Memory B cell (primary cell): ENCODE data around the gene MANBA.

Experiments
- ATAC-seq: fragments of 150-1000 bp; cut with Tn5 transposase; 2 replicates; pipeline ENCODE4 v1.10.0; 2021; ENCODE audit warnings: low read depth, mild to moderate bottlenecking, moderate library complexity
- DNase-seq, 2 donors: peaks; one replicate each; pipeline ENCODE4 v3.0.0; 2022; ENCODE audit warnings: low spot score in 2 of 2
- H3K27ac Mint-ChIP-seq: one replicate; pipeline ENCODE4 v1.8.0; 2022; ENCODE audit warnings: mild to moderate bottlenecking, moderate library complexity, mixed read lengths
- H3K27me3 Mint-ChIP-seq: one replicate; pipeline ENCODE4 v1.8.0; 2022; ENCODE audit warnings: mixed read lengths
- H3K36me3 Mint-ChIP-seq: one replicate; pipeline ENCODE4 v1.8.0; 2022; ENCODE audit warnings: mild to moderate bottlenecking, mixed read lengths
- H3K4me1 Mint-ChIP-seq: one replicate; pipeline ENCODE4 v1.8.0; 2022; ENCODE audit warnings: mixed read lengths
- H3K4me3 Mint-ChIP-seq: one replicate; pipeline ENCODE4 v1.8.0; 2022; ENCODE audit warnings: mild to moderate bottlenecking, moderate library complexity, mixed read lengths
- H3K9me3 Mint-ChIP-seq: one replicate; pipeline ENCODE4 v1.8.0; 2022; ENCODE audit warnings: mixed read lengths

The MANBA gene

DNA sequence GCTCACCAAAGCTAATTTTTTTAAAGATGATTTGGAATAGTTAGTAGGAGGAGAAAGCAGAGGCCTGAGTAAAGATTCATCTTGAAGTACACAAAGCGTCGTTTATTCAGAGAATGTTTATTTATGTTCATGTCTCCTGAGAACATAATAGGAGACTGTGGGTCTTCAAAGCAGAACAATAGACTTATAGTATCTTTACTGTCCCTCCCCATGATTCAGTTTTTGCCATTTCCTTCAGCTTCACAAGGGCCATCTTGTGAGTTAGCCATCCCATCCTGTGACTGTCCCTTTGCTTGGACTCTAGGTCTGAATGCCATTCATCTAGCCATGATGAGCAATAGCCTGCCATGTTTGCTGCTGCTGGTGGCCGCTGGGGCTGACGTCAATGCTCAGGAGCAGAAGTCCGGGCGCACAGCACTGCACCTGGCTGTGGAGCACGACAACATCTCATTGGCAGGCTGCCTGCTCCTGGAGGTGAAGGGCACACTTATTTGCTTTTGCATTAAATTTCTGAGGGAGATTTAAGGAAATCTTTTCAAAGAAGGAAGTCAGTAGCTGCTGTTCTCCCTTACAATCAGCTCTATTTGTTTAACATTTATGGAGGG is 153.8 kb downstream of the MANBA start:
- no peak for DNase-seq
- no peak for ATAC-seq
- peaks cover 32% of the 10 kb centered on the region for H3K36me3 Mint-ChIP-seq
- no peak overlapping the region for H3K4me3 Mint-ChIP-seq
- H3K9me3 Mint-ChIP-seq, result no peaks in the 10 kb centered on the region
- no peaks in the 10 kb centered on the region for H3K27me3 Mint-ChIP-seq
- H3K4me1 Mint-ChIP-seq, result no peaks in the 10 kb centered on the region
- no peak overlapping the region for H3K27ac Mint-ChIP-seq

DNA sequence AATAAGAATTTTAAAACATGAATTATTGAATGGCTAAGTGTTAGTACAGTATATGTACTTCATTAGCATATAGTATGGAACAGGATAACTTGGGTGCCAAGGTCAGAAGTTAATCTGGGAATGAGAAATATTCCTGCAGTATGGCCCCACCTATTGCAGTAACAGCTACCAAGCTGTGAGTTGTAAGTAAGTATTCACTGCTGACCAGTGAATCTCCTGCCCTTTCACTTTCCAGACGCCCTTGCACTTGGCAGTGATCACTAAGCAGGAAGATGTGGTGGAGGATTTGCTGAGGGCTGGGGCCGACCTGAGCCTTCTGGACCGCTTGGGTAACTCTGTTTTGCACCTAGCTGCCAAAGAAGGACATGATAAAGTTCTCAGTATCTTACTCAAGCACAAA is 154.5 kb downstream of the MANBA start:
- H3K27ac Mint-ChIP-seq, result no peak overlapping the region

DNA sequence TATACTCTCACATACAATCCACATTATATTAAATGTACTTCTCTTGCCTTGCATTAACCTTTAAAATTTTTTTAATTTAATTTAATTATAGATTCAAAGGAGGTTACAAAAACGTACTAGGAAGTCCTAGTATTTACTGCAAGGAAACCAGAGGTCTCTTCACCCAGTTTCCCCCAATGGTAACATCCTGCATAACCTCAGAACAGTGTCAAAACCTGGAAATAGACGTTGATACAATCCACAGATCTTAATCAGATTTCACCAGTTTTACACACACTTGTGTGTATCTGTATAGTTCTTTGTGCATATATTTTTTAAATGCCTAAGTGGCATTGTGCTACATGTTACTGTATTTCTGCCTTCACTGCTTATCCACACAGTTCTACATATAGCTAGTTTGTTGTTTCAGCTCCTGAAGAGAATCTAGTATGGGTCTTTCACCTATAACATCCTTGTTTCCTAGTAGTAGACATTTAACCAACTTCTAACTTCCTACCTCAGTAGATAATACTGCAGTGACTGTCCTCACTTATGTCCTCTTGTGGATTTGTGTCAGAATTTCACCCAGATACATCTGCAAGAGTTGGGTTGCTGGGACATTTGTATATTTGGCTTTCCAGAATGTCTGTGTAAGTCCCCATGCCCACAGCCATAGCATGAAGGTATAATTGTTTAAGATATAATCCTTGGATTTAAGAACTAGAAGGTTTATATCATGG is 156.4 kb downstream of the MANBA start:
- Mint-ChIP-seq H3K27ac (no peak overlapping the region), H3K4me3 (no peak overlapping the region), H3K36me3 (peaks cover 30% of the 10 kb centered on the region), H3K9me3 (no peaks in the 10 kb centered on the region), H3K4me1 (no peaks in the 10 kb centered on the region), H3K27me3 (no peaks in the 10 kb centered on the region)
- ATAC-seq (no peak), DNase-seq (no peak)

More for the DNA sequence above, 154.5 kb downstream of the MANBA start:
- Mint-ChIP-seq H3K9me3 (no peaks in the 10 kb centered on the region), H3K4me3 (no peak overlapping the region), H3K36me3 (peaks cover 33% of the 10 kb centered on the region), H3K4me1 (no peaks in the 10 kb centered on the region), H3K27me3 (no peaks in the 10 kb centered on the region)
- ATAC-seq (no peak), DNase-seq (no peak)

DNA sequence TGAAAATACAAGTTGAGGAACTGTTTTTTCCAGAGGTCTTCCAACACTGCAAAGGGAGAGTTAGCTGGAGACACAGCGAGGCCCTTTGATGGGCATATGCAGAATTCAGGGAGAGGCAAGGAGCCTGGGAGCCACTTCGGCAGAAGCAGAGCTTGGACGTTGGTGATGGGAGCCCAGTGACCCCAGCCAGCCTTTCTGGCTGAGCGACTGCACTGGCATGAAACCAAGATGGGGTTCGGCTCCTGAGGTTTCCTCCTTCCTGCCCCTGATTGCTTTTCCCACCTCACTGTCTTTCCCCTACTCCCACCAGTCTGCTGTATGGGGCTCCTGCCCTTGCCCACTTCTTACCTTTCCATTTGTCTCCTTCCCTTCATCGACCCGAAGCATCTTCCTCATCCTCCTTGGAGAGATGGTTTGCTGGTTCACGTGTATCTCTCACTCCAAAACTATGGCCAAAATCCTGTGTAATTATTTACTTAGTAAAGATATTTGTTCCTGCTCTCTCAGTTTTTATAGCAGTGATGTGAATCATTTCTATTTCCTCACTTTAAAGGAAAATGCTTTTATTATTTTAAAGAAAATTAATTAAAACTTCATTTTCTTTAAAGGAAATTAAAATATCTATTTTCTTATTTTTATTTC is 159.1 kb downstream of the MANBA start:
- Mint-ChIP-seq H3K27ac (peak overlapping the region; percentile 5), H3K4me1 (no peaks in the 10 kb centered on the region)
- no peak for ATAC-seq

DNA sequence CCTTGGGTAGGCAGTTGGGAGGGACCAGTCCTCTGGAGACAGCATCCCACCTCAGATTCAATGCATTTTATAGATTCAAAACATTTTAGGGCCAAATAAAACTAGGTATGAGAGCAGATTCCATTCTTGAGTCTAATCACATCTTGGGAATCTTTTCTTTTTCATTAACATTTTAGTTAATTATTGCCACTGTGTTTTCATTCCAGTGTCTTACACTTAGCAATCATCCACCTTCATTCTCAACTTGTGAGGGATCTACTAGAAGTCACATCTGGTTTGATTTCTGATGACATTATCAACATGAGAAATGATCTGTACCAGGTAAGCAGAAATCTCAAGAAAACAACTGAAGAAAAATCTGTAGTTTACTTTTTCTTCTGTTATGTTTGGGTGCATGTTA is 160.1 kb downstream of the MANBA start:
- Mint-ChIP-seq H3K27ac (peak overlapping the region; percentile 53), H3K9me3 (no peaks in the 10 kb centered on the region), H3K4me3 (no peak overlapping the region), H3K36me3 (peaks cover 46% of the 10 kb centered on the region), H3K4me1 (no peaks in the 10 kb centered on the region), H3K27me3 (no peaks in the 10 kb centered on the region)
- ATAC-seq, result no peak
- DNase-seq, result no peak

More for the DNA sequence above, 159.1 kb downstream of the MANBA start:
- H3K36me3 Mint-ChIP-seq, result peaks cover 43% of the 10 kb centered on the region
- H3K4me3 Mint-ChIP-seq, result no peak overlapping the region
- DNase-seq, result no peak
- H3K27me3 Mint-ChIP-seq, result no peaks in the 10 kb centered on the region
- no peaks in the 10 kb centered on the region for H3K9me3 Mint-ChIP-seq

DNA sequence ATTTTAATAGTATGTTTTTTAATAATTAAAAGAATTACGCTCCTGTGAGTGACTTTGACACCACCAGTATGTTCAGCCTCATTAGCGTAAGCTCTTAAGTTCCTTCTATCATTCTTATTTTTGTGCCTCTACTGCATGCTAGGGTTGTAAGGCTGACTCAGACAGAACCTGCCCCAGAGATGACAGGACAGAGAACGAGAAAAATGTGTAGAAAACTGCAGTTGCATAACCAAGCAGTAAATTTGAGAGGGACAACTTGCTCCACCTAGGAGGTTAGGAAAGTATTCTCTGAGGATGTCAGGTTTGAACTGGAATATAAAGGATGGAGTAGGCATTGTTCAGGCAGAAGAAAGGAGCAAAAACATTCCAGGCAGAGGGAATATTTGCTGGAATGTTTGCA is 160.9 kb downstream of the MANBA start:
- Mint-ChIP-seq H3K9me3 (no peaks in the 10 kb centered on the region), H3K27me3 (no peaks in the 10 kb centered on the region), H3K4me3 (no peak overlapping the region), H3K4me1 (no peaks in the 10 kb centered on the region), H3K27ac (peak overlapping the region; percentile 53), H3K36me3 (peaks cover 47% of the 10 kb centered on the region)
- DNase-seq (no peak), ATAC-seq (no peak)

DNA sequence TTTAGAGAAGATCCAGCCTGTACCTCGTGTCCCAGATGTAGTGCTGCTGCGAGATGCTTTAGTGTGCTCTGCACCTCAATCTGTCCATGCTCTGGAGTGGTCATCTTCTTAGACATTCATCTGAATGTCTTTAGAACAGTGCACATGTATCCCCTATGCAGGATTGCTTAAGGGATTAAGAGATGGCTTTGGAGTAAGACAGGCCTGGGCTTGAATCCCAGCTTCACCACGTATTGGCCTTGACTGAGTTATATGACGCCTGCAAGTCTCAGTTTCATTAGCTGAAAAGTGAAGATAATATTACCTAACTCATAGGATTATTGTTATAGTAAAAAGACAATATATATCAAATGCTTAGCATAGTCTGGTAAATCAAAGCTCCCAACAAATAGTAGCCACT is 161.3 kb downstream of the MANBA start:
- ATAC-seq (no peak), DNase-seq (no peak)
- H3K4me1 Mint-ChIP-seq, result no peaks in the 10 kb centered on the region
- H3K27ac Mint-ChIP-seq, result peak overlapping the region; percentile 85
- H3K36me3 Mint-ChIP-seq, result peaks cover 48% of the 10 kb centered on the region
- no peaks in the 10 kb centered on the region for H3K27me3 Mint-ChIP-seq
- no peak overlapping the region for H3K4me3 Mint-ChIP-seq
- H3K9me3 Mint-ChIP-seq, result no peaks in the 10 kb centered on the region

DNA sequence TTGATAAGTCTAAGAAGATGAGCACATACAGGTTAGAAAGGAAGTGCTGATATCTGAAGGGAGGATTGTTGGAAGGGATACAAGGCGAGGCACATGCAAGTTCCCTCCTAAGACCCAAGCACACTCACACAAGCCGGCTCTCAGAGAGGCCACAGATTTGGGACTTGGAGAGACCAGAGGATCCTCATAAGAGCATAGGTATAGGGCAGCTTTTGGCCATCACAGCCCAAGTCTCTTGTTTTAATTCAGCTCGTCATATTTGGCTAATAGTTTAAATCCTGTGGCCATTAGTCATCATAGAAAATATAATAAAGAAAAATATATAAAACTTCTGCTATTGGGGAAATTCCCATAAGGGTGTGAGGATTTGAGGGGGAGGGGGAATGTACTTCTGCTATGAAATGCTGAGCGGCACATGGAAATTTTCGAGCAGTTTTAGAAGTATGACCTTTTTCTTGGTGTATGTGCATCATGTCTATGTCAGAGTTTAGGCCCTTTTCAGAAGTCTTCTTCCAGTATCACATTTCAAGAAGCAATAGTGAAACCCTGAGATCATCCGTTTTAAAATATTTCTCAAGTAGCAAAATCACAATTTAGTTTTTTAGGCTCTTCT is 161.9 kb downstream of the MANBA start:
- Mint-ChIP-seq H3K27ac (peak overlapping the region; percentile 85), H3K27me3 (no peaks in the 10 kb centered on the region), H3K36me3 (peaks cover 53% of the 10 kb centered on the region), H3K9me3 (no peaks in the 10 kb centered on the region), H3K4me1 (no peaks in the 10 kb centered on the region), H3K4me3 (no peak overlapping the region)
- ATAC-seq (peak; percentile 50), DNase-seq (no peak)

DNA sequence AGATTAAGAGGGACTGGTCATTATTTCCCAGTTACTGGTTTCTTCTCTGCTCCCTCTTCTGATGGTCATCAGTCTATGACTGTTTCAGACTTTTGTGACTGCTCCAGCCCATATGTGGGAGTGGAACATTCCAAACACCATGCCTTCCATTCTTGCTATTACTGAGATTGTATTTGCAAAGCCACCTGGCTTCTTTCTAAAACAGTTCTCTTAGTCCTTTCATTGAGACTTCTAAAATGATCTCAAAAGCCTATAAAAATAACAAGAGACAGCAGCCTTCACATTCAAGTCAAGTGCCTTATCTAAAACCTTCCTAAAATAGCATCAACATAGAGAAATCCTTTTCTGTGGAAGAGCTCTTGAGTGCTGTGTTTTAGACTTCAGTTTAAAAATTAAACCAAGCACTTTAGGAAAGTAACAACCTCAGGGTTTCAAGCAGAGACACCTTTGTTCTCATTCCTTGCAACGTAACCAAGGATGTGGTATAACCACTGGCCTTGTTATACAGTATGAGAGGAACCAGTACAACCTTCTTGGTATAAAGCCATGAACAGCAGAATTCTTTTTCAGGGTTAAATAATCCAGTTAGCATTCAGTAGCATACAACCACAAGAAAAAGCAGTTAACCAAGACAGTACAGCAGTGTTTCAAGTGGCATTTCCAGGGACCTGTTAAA is 162.5 kb downstream of the MANBA start:
- no peak overlapping the region for H3K4me3 Mint-ChIP-seq
- no peaks in the 10 kb centered on the region for H3K9me3 Mint-ChIP-seq
- peaks cover 49% of the 10 kb centered on the region for H3K36me3 Mint-ChIP-seq
- no peaks in the 10 kb centered on the region for H3K27me3 Mint-ChIP-seq
- DNase-seq (no peak), ATAC-seq (no peak)
- H3K27ac Mint-ChIP-seq, result peak overlapping the region; percentile 85
- H3K4me1 Mint-ChIP-seq, result peaks cover 2% of the 10 kb centered on the region

DNA sequence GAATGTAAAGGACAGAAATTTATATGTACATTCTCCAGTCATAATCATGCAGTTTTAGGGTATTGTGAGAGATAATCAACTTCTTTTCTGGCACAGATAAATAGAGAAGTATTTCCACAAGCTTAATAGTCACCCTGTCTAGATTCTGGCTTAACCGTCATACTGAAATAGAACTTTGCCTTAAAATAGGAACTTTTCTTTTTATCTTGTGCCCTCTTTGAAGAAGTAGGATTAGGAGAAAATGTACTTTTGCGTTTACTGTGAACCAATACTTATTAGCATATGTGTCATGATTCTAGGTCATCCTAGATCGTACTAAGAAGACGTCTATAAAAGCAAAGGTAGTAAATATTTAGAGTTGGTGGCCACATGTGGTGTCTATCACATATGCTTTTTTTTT is 164.2 kb downstream of the MANBA start:
- Mint-ChIP-seq H3K4me3 (no peak overlapping the region), H3K9me3 (no peaks in the 10 kb centered on the region), H3K27ac (no peak overlapping the region), H3K36me3 (peaks cover 55% of the 10 kb centered on the region), H3K27me3 (no peaks in the 10 kb centered on the region), H3K4me1 (peaks cover 11% of the 10 kb centered on the region)
- no peak for DNase-seq
- ATAC-seq, result no peak

DNA sequence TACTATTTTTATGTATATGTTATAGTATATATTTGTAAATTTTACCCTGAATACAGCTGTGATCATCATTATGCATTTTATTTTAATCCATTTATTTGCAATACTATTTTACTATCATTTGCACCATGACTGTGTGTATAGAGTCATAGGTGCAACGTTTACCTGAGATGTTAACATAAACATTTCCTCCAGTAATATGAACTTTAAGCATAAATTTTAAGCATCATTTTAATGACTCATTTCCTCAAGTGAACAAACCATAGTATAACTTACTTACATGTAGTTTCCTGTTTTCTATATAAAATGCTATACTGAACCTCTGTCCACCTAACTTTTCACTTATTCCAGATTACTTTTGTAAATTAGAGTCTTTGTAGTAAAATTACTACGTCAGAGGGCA is 166.8 kb downstream of the MANBA start:
- peaks cover 65% of the 10 kb centered on the region for H3K36me3 Mint-ChIP-seq
- no peak overlapping the region for H3K27ac Mint-ChIP-seq
- H3K4me1 Mint-ChIP-seq, result peaks cover 11% of the 10 kb centered on the region
- no peak for DNase-seq
- no peaks in the 10 kb centered on the region for H3K27me3 Mint-ChIP-seq
- ATAC-seq, result no peak
- H3K9me3 Mint-ChIP-seq, result no peaks in the 10 kb centered on the region
- no peak overlapping the region for H3K4me3 Mint-ChIP-seq

DNA sequence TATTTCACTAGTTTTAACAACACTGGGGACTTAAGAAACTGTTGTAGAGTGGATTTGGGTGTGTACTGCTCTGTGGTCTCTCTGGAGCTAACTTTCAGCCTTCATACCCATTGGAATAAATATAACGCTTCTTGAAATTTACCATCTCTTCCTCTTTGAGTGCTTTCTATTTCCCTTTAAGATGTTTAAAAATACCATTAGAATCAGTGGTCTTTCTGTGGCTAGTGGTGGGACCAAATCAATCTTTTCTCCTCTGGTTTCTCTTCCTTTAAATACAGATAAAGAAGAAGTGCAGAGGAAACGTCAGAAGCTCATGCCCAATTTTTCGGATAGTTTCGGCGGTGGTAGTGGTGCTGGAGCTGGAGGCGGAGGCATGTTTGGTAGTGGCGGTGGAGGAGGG is 167.6 kb downstream of the MANBA start:
- DNase-seq (no peak), ATAC-seq (peak; percentile 46)
- Mint-ChIP-seq H3K36me3 (peaks cover 59% of the 10 kb centered on the region), H3K4me1 (peaks cover 11% of the 10 kb centered on the region), H3K27ac (peak overlapping the region; percentile 62), H3K4me3 (peak overlapping the region; percentile 17), H3K9me3 (no peaks in the 10 kb centered on the region), H3K27me3 (no peaks in the 10 kb centered on the region)

DNA sequence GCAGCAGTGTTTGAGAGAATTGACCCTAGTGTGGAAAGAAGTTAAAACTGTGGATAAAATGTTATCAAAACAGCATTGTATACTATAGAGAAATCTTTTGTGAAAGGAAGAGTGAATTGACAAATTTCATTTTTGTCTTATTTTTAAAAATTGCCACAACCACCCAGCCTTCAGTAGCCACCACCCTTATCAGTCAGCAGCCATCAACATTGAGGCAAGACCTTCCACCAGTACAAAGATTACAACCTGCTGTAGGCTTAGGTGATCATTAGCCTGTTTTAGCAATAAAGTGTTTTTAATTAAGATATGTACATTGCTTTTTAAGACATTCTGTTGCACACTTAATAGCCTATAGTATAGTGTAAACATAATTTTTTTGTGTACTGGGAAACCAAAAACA is 168.5 kb downstream of the MANBA start:
- ATAC-seq (no peak), DNase-seq (no peak)
- peak overlapping the region; percentile 62 for H3K27ac Mint-ChIP-seq
- H3K9me3 Mint-ChIP-seq, result no peaks in the 10 kb centered on the region
- H3K36me3 Mint-ChIP-seq, result peaks cover 60% of the 10 kb centered on the region
- H3K27me3 Mint-ChIP-seq, result no peaks in the 10 kb centered on the region
- H3K4me1 Mint-ChIP-seq, result peaks cover 14% of the 10 kb centered on the region
- H3K4me3 Mint-ChIP-seq, result no peak overlapping the region

DNA sequence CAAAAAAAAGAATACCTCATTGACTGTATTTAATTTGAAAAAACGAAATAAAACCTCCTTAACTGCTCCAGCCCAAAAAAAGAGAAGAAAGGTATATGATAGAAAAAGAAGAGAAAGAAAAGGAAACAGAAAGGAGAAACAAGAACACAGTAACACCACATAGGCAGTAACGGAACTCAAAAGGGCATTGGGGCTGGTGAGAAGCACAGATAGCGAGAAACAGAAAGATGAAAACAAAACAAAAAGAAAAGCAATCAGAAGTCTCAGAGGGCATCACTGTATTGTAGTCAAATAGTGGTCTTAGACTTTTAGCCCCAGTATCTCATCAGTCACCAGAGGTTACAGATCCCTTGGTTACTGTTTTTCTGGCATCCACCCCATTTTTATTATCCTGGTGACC is 171.0 kb downstream of the MANBA start:
- H3K9me3 Mint-ChIP-seq, result no peaks in the 10 kb centered on the region
- no peak for ATAC-seq
- H3K36me3 Mint-ChIP-seq, result peaks cover 57% of the 10 kb centered on the region
- peak overlapping the region; percentile 35 for H3K27ac Mint-ChIP-seq
- no peak overlapping the region for H3K4me3 Mint-ChIP-seq
- no peaks in the 10 kb centered on the region for H3K27me3 Mint-ChIP-seq
- DNase-seq, result no peak
- H3K4me1 Mint-ChIP-seq, result peaks cover 23% of the 10 kb centered on the region
